ENCODE results near the gene KLF16. TPM values are rescaled to one million over a fixed set of nuclear protein-coding genes. Genes with fewer than 3 reads are reported as not detected.

The KLF16 gene
- total and polyA plus RNA-seq, 9 of the 15 experiments (the other 6 are each of a cell fraction or from before 2014, with no cell fraction given) = 0.04 to 60.4 (median 6.8) TPM

DNA sequence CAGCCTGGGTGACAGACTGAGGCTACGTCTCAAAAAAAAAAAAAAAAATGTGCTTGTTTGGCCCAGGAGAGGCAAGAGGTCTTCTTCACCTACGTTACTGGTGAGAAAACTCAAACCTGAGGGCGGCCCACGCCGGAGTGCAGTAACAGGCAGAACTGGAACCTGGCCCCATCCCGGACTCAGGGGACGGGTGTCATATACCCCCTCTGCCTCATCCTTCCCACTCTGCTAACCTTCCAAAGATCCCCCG lies 41.4 kb upstream of the KLF16 start (continued):
- TF ChIP-seq, protein P1, sequence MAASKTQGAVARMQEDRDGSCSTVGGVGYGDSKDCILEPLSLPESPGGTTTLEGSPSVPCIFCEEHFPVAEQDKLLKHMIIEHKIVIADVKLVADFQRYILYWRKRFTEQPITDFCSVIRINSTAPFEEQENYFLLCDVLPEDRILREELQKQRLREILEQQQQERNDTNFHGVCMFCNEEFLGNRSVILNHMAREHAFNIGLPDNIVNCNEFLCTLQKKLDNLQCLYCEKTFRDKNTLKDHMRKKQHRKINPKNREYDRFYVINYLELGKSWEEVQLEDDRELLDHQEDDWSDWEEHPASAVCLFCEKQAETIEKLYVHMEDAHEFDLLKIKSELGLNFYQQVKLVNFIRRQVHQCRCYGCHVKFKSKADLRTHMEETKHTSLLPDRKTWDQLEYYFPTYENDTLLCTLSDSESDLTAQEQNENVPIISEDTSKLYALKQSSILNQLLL (CRISPR knock-in tag; IDR thresholded peaks at IDR 0.05; ENCODE audit: borderline replicate concordance) = no peak
- no peak for TF ChIP-seq RHOXF2B (CRISPR knock-in tag; conservative IDR thresholded peaks at IDR 0.05)
- peak; percentile 63 for TF ChIP-seq CHD1 (IDR thresholded peaks at IDR 0.05; ENCODE audit: low read length)
- no peak for TF ChIP-seq MCM2 (IDR thresholded peaks at IDR 0.05; ENCODE audit: low read depth)
- TF ChIP-seq, protein P2, sequence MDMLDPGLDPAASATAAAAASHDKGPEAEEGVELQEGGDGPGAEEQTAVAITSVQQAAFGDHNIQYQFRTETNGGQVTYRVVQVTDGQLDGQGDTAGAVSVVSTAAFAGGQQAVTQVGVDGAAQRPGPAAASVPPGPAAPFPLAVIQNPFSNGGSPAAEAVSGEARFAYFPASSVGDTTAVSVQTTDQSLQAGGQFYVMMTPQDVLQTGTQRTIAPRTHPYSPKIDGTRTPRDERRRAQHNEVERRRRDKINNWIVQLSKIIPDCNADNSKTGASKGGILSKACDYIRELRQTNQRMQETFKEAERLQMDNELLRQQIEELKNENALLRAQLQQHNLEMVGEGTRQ (CRISPR knock-in tag; IDR thresholded peaks at IDR 0.05) = no peak
- TF ChIP-seq DDX20 (tag; IDR thresholded peaks at IDR 0.05; ENCODE audit: low read depth) = no peak
- TF ChIP-seq, protein P3, sequence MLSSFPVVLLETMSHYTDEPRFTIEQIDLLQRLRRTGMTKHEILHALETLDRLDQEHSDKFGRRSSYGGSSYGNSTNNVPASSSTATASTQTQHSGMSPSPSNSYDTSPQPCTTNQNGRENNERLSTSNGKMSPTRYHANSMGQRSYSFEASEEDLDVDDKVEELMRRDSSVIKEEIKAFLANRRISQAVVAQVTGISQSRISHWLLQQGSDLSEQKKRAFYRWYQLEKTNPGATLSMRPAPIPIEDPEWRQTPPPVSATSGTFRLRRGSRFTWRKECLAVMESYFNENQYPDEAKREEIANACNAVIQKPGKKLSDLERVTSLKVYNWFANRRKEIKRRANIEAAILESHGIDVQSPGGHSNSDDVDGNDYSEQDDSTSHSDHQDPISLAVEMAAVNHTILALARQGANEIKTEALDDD (IDR thresholded peaks at IDR 0.05) = no peak
- no peak for TF ChIP-seq ETV6 (IDR thresholded peaks at IDR 0.05; ENCODE audit: borderline replicate concordance in 1 of 2, low read depth in 2 of 2, low read length in 1 of 2)
- no peak for TF ChIP-seq ETV6 (CRISPR knock-in tag; IDR thresholded peaks at IDR 0.05; ENCODE audit: borderline replicate concordance)
- no peak for TF ChIP-seq TAF15 (IDR thresholded peaks at IDR 0.05; ENCODE audit: low read depth, low read length)
- TF ChIP-seq WHSC1 (IDR thresholded peaks at IDR 0.05; ENCODE audit: low read length) = no peak
- TF ChIP-seq GTF2F1 (IDR thresholded peaks at IDR 0.05; ENCODE audit: low read depth, low read length) = no peak
- TF ChIP-seq SNIP1 (IDR thresholded peaks at IDR 0.05; ENCODE audit: low read depth) = no peak
- TF ChIP-seq GABPB2 (CRISPR knock-in tag; conservative IDR thresholded peaks at IDR 0.05) = no peak
- TF ChIP-seq TFAM (CRISPR knock-in tag; conservative IDR thresholded peaks at IDR 0.05) = no peak
- 0 out of 2 replicates have a peak, but pooled peaks have one; percentile 18 for TF ChIP-seq KAT7 (CRISPR knock-in tag; IDR thresholded peaks at IDR 0.05; ENCODE audit: borderline replicate concordance)
- TF ChIP-seq, protein P4, sequence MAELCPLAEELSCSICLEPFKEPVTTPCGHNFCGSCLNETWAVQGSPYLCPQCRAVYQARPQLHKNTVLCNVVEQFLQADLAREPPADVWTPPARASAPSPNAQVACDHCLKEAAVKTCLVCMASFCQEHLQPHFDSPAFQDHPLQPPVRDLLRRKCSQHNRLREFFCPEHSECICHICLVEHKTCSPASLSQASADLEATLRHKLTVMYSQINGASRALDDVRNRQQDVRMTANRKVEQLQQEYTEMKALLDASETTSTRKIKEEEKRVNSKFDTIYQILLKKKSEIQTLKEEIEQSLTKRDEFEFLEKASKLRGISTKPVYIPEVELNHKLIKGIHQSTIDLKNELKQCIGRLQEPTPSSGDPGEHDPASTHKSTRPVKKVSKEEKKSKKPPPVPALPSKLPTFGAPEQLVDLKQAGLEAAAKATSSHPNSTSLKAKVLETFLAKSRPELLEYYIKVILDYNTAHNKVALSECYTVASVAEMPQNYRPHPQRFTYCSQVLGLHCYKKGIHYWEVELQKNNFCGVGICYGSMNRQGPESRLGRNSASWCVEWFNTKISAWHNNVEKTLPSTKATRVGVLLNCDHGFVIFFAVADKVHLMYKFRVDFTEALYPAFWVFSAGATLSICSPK (IDR thresholded peaks at IDR 0.05; ENCODE audit: borderline replicate concordance) = peak; percentile 7; the same call in 1 of the 2 replicates
- no peak; the same call in 1 of the 2 replicates for TF ChIP-seq BRD4 (IDR thresholded peaks at IDR 0.05)
- TF ChIP-seq ZNF3 (CRISPR knock-in tag; IDR thresholded peaks at IDR 0.05) = no peak
- TF ChIP-seq SNRNP70 (optimal IDR thresholded peaks at IDR 0.05; ENCODE audit: low read depth, low read length) = no peak
- no peak for TF ChIP-seq ZNF197 (CRISPR knock-in tag; IDR thresholded peaks at IDR 0.05; ENCODE audit: low read depth)
- TF ChIP-seq DPF2 (IDR thresholded peaks at IDR 0.05) = 0 out of 2 replicates have a peak, but pooled peaks have one; percentile 48
- no peak for TF ChIP-seq ZHX1 (conservative IDR thresholded peaks at IDR 0.05; ENCODE audit: low read length)
- TF ChIP-seq CREB1 (IDR thresholded peaks at IDR 0.05) = no peak
- no peak for TF ChIP-seq CREB1 (CRISPR knock-in tag; IDR thresholded peaks at IDR 0.05)
